Caco-2 (cell line): Measurements from ENCODE around the gene C4orf50. TPM values are rescaled to one million over a fixed set of nuclear protein-coding genes. Genes with fewer than 3 reads are reported as not detected.

ENCODE experiments used
- BruUV-seq: library from RNA; stranded (reverse); fragments of 400-500 nt; replicated peaks from 2 replicates; lab custom pipeline; 2021; lab: Mats Ljungman, UMichigan
- CTCF ChIA-PET: fragments of 300-600 bp; sonication (Branson Sonifier 250); formaldehyde crosslinking; loops from one replicate; lab custom pipeline; 2022; ENCODE audit warnings: antibody characterized with exemption; lab: Charles Lee
- POLR2A ChIA-PET: fragments of 300-600 bp; sonication (Branson Sonifier 250); formaldehyde crosslinking; loops from one replicate; lab custom pipeline; 2022; ENCODE audit warnings: antibody characterized with exemption; lab: Charles Lee
- DNase-seq, 2 experiments: peaks; one replicate each; pipeline versions ENCODE4 v3.0.0 to v3.0.0-alpha.2; 2020 to 2022
- H3K27me3 ChIP-seq: replicated peaks from 2 replicates; pipeline ENCODE4 v1.6.0; 2011; ENCODE audit warnings: low read length; ENCODE audit not compliant: control insufficient read depth, insufficient read depth
- H3K36me3 ChIP-seq: 2 replicates; pipeline ENCODE4 v1.5.1; 2011; ENCODE audit warnings: low read length; ENCODE audit not compliant: control insufficient read depth, insufficient read depth
- H3K4me1 ChIP-seq: fragments of 250-450 bp; sonication (Bioruptor Pico); 2 replicates; pipeline ENCODE4 v1.5.1; 2020; ENCODE audit warnings: mild to moderate bottlenecking
- H3K4me3 ChIP-seq: 2 replicates; pipeline ENCODE4 v1.5.1; 2011; ENCODE audit warnings: low read depth, mild to moderate bottlenecking, control low read depth, low read length
- H3K9me3 ChIP-seq: fragments of 250-450 bp; sonication (Bioruptor Pico); 2 replicates; pipeline ENCODE4 v1.5.1; 2020; ENCODE audit warnings: mild to moderate bottlenecking, moderate library complexity
- H3K27ac Mint-ChIP-seq: one replicate; pipeline ENCODE4 v1.8.0; 2022; ENCODE audit warnings: mixed read lengths; ENCODE audit not compliant: unreplicated experiment
- H3K27me3 Mint-ChIP-seq: one replicate; pipeline ENCODE4 v1.8.0; 2022; ENCODE audit warnings: mixed read lengths; ENCODE audit not compliant: insufficient read depth, unreplicated experiment
- H3K36me3 Mint-ChIP-seq: one replicate; pipeline ENCODE4 v1.8.0; 2022; ENCODE audit warnings: mild to moderate bottlenecking, mixed read lengths; ENCODE audit not compliant: insufficient read depth, unreplicated experiment
- H3K4me1 Mint-ChIP-seq: one replicate; pipeline ENCODE4 v1.8.0; 2022; ENCODE audit warnings: low read depth, mixed read lengths; ENCODE audit not compliant: unreplicated experiment
- H3K4me3 Mint-ChIP-seq: one replicate; pipeline ENCODE4 v1.8.0; 2022; ENCODE audit warnings: mild to moderate bottlenecking, moderate library complexity, mixed read lengths; ENCODE audit not compliant: unreplicated experiment
- H3K9me3 Mint-ChIP-seq: one replicate; pipeline ENCODE4 v1.8.0; 2022; ENCODE audit warnings: mixed read lengths; ENCODE audit not compliant: unreplicated experiment
- intact Hi-C: fragments of 100-400 bp; cut with micrococcal nuclease; formaldehyde crosslinking; loops from one replicate; pipeline ENCODE4 v1.10.0; 2022; ENCODE audit not compliant: unreplicated experiment
- total RNA-seq: library from RNA; stranded (reverse); gene quantifications from 2 replicates; pipeline ENCODE4 v1.2.3, GENCODE V29; 2022
- TF ChIP-seq, protein P1 (sequence below), 2 experiments: fragments of 200-600 bp in 1 of 2; IDR thresholded peaks; 1 replicate in 1 of 2; 2 replicates in 1 of 2; pipeline versions ENCODE4 v1.5.1 to v1.8.0; 2011 to 2022; ENCODE audit warnings: antibody characterized with exemption in 1 of 2, control low read depth in 1 of 2, inconsistent platforms in 1 of 2, low read depth in 1 of 2, low read length in 1 of 2, mild to moderate bottlenecking in 1 of 2, moderate library complexity in 1 of 2; ENCODE audit not compliant: insufficient read depth in 1 of 2, severe bottlenecking in 1 of 2, unreplicated experiment in 1 of 2

C4orf50 gene
- total RNA-seq, 1 experiment from 2014 or later, result not detected

DNA sequence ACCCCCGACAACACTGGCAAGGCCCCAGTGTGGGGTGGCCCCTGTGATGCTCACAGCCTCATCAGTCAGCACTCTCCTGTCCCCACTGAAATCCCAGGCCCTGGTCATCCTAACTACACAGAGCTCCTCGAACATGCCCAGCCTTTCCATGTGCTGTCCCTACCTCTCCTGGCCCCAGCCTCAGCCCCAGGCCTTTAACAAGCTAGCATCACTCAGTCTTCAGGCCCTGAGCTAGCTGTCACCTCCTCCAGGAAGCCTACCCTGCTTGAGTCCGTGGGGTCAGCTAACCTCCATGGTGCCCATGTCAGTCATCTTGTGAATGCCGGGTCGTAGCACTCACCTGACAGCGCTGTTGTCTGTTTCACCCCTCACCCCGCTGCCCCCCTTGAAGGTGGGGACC is 25.6 kb upstream of the C4orf50 start:
- no peaks in the 10 kb centered on the region for H3K4me1 Mint-ChIP-seq
- ChIA-PET CTCF (no interaction called here), POLR2A (no interaction called here)
- BruUV-seq, result no TSS peak
- H3K27me3 ChIP-seq, result no peaks in the 10 kb centered on the region
- H3K27me3 Mint-ChIP-seq, result peaks cover 32% of the 10 kb centered on the region
- H3K4me1 ChIP-seq, result no peaks in the 10 kb centered on the region
- H3K4me3 Mint-ChIP-seq, result no peak overlapping the region
- DNase-seq, result no peak
- no peaks in the 10 kb centered on the region for H3K36me3 Mint-ChIP-seq
- TF ChIP-seq, protein P1, sequence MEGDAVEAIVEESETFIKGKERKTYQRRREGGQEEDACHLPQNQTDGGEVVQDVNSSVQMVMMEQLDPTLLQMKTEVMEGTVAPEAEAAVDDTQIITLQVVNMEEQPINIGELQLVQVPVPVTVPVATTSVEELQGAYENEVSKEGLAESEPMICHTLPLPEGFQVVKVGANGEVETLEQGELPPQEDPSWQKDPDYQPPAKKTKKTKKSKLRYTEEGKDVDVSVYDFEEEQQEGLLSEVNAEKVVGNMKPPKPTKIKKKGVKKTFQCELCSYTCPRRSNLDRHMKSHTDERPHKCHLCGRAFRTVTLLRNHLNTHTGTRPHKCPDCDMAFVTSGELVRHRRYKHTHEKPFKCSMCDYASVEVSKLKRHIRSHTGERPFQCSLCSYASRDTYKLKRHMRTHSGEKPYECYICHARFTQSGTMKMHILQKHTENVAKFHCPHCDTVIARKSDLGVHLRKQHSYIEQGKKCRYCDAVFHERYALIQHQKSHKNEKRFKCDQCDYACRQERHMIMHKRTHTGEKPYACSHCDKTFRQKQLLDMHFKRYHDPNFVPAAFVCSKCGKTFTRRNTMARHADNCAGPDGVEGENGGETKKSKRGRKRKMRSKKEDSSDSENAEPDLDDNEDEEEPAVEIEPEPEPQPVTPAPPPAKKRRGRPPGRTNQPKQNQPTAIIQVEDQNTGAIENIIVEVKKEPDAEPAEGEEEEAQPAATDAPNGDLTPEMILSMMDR (IDR thresholded peaks at IDR 0.05; ENCODE audit: insufficient read depth in 1 of 2, low read depth in 1 of 2, low read length in 1 of 2, severe bottlenecking in 1 of 2, unreplicated experiment in 1 of 2), result no peak
- no peaks in the 10 kb centered on the region for H3K36me3 ChIP-seq
- no peak overlapping the region for H3K4me3 ChIP-seq
- H3K9me3 ChIP-seq, result no peaks in the 10 kb centered on the region
- intact Hi-C loops, result no loop called here
- no peaks in the 10 kb centered on the region for H3K9me3 Mint-ChIP-seq
- H3K27ac Mint-ChIP-seq, result no peak overlapping the region

- no peaks in the 10 kb centered on the region for H3K27me3 ChIP-seq
These were observed 25.0 kb upstream of the C4orf50 start for GRCh38 chr4:6043188-6043587.

DNA sequence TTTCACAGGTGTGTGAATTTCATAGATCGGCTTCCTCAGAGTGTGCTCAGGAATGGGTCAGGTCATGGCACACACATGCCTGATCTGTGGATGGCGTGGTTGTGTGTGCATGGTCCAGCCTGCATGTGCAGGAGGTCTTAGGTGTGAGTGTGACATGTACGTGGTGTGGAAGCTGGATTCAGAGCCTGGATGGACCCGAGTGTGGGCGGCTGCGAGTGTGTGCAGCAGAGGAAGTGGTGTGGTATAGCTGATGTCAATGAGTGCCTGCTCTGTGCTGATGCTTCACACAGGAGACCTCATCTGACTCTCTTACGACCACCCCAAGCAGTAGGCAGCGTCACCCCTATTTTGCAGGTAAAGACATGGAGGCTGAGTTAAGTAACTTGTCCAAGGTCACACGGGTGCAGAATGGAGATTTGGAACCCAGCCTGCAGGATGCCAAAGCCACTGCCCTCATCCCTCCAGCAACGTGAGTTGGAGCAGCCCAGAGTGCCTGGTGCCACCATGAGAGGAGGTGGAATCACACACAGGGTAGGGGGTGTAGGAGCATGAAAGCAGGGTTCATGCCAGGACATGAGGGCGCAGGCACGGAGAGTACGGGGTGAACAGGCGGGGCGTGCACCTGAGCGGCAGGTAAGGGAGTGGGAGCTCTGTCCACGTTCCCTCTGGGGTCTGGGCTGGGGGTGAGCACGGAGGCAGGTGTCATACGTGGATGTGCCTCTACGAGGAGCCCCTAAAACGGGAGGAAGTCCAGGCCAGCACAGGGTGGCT is 24.2 kb upstream of the C4orf50 start:
- no TSS peak for BruUV-seq
- no peak for DNase-seq
- Mint-ChIP-seq H3K4me1 (no peaks in the 10 kb centered on the region), H3K27me3 (peaks cover 29% of the 10 kb centered on the region), H3K4me3 (no peak overlapping the region), H3K36me3 (no peaks in the 10 kb centered on the region), H3K27ac (no peak overlapping the region), H3K9me3 (no peaks in the 10 kb centered on the region)
- Histone ChIP-seq H3K27me3 (no peaks in the 10 kb centered on the region), H3K4me3 (no peak overlapping the region), H3K4me1 (no peaks in the 10 kb centered on the region), H3K36me3 (no peaks in the 10 kb centered on the region), H3K9me3 (no peaks in the 10 kb centered on the region)
- CTCF ChIA-PET, result no interaction called here
- POLR2A ChIA-PET, result no interaction called here
- TF ChIP-seq, protein P1 (IDR thresholded peaks at IDR 0.05; ENCODE audit: insufficient read depth in 1 of 2, low read depth in 1 of 2, low read length in 1 of 2, severe bottlenecking in 1 of 2, unreplicated experiment in 1 of 2), result no peak
- intact Hi-C loops, result no loop called here

More at GRCh38 chr4:6043188-6043587, 25.0 kb upstream of the C4orf50 start:
- Histone ChIP-seq H3K4me1 (no peaks in the 10 kb centered on the region), H3K9me3 (no peaks in the 10 kb centered on the region), H3K4me3 (no peak overlapping the region), H3K36me3 (no peaks in the 10 kb centered on the region)
- Mint-ChIP-seq H3K9me3 (no peaks in the 10 kb centered on the region), H3K4me1 (no peaks in the 10 kb centered on the region), H3K27me3 (peaks cover 32% of the 10 kb centered on the region), H3K27ac (no peak overlapping the region), H3K4me3 (no peak overlapping the region), H3K36me3 (no peaks in the 10 kb centered on the region)
- no TSS peak for BruUV-seq
- intact Hi-C loops, result no loop called here
- CTCF ChIA-PET, result no interaction called here
- TF ChIP-seq, protein P1 (IDR thresholded peaks at IDR 0.05; ENCODE audit: insufficient read depth in 1 of 2, low read depth in 1 of 2, low read length in 1 of 2, severe bottlenecking in 1 of 2, unreplicated experiment in 1 of 2), result no peak
- no peak for DNase-seq
- POLR2A ChIA-PET, result no interaction called here
